HEK293T (cell line): ENCODE results near the gene RSRC1.

Source experiments
- CTBP1 ChIP-seq: fragments of 450-650 bp; IDR thresholded peaks from 2 replicates; pipeline ENCODE4 v1.6.1; 2016; ENCODE audit warnings: borderline replicate concordance
- ELF4 ChIP-seq: fragments of 450-650 bp; IDR thresholded peaks from 2 replicates; pipeline ENCODE4 v1.6.1; 2017; ENCODE audit warnings: antibody characterized with exemption
- PKNOX1 ChIP-seq: fragments of 450-650 bp; IDR thresholded peaks from 2 replicates; pipeline ENCODE4 v1.6.1; 2016
- SP1 ChIP-seq: fragments of 450-650 bp; IDR thresholded peaks from 2 replicates; pipeline ENCODE4 v1.6.1; 2017
- TARDBP ChIP-seq: fragments of 450-650 bp; IDR thresholded peaks from 2 replicates; pipeline ENCODE4 v1.6.1; 2016

GRCh38 chr3:158102242-158103080 is 7.4 kb upstream of the RSRC1 start:
- no peak for TF ChIP-seq CTBP1
- TF ChIP-seq PKNOX1 = no peak
- no peak for TF ChIP-seq ELF4
- no peak for TF ChIP-seq SP1
- TF ChIP-seq TARDBP = no peak
